GM18499 (cell line): ENCODE data around the gene TMEM213.
"Not testable (repeated sequence)": the region's sequence is repeated elsewhere in the genome, so short reads cannot be mapped to it uniquely, and the experiment has no call there.

Source experiments
- ATAC-seq: cut with Tn5 transposase; IDR thresholded peaks from one replicate; pipeline ENCODE4 v1.9.1; 2021; ENCODE audit warnings: moderate number of reproducible peaks; ENCODE audit not compliant: insufficient read depth, unreplicated experiment

Gene TMEM213

DNA sequence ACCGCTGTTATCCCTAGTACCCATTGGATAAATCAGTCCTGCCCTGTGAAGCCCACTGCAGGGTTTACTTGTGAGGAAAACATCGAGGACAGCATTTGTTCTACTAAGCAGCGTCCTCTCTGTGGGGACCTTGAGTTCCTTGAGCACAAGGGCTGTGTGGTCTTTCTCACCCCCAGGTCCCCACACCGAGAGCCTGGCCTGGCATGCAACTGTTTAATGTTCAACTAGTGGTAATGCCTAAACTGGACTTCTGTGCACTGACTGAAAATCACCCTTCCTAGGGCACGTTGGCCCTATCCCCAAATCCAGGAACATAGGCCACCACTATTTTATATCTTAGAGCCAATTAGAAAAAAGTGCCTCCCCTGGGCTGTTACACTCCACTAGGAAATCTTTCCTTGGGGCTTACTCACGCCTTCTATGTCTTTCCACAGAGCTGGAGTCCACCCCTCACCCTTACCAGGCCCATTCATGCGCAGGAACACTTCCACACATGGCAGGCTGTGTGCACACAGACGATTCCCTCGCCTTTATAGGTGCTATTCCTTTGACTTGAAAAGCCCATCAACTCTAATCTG is 1.7 kb upstream of the TMEM213 start:
- ATAC-seq = no peak

DNA sequence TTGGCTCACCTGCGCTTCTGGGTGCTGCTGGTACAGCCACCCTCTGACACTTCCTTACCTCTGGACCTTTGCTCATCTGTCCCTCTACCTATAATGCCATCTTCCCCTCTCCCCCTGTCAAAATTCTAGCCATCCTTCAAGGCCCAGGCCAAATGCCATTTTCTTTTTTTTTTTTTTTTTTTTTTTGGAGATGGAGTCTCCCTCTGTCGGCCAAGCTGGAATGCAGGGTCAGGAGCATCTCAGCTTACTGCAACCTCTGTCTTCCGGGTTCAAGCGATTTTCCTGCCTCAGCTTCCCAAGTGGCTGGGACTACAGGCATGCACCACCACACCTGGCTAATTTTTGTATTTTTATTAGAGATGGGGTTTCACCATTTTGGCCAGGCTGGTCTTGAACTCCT is 748 bp upstream of the TMEM213 start:
- ATAC-seq = not testable (repeated sequence)

DNA sequence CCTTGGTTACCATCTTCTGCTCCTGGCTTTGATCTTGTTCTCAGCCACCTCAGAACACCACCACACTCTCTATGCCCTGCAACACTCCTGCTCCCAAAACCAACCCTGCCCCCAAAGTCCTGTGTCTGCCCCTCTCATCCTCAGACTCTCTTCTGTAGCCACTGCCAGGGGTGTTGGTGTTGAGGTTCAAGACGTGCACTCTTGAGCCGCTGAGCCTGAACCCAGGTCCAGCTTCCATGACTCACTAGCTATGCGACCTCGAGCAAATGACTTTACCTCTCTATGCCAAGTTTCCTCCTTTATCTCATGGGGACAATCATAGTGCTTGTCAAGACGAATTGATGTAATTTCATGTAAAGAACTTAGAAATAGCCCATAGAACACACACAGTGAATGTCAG is 1.0 kb downstream of the TMEM213 start:
- no peak for ATAC-seq

DNA sequence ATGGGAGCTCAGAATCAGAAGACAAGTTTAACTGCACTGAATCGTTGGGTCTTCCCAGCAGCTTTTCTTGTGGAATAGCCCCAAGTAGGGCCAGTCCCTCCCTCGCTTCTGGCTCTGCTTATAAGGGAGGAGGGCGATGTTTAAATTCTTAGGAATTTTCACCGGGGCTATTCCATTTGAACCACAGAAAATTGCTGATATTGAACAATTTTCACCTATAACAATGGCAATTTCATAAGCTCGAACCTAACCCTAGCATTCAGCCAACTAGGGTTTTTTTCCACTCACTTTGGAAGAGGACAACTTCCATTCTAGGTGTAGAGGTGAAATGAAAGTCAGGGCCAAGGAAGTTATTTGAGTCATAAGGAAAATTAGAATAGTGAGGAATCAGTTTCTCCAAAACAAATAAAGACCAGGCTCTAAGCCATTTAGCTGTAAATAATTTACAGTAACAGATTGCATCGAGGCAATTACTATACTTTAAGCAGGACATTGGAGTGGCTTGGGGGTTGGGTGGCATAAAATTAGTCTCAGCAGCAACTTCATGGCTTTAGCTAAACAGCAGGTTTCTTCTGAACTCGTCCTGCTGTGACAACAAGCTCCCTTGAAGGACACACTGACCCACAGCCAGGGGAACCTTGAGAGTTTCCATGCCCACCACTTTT is 1.7 kb downstream of the TMEM213 start:
- ATAC-seq = no peak

DNA sequence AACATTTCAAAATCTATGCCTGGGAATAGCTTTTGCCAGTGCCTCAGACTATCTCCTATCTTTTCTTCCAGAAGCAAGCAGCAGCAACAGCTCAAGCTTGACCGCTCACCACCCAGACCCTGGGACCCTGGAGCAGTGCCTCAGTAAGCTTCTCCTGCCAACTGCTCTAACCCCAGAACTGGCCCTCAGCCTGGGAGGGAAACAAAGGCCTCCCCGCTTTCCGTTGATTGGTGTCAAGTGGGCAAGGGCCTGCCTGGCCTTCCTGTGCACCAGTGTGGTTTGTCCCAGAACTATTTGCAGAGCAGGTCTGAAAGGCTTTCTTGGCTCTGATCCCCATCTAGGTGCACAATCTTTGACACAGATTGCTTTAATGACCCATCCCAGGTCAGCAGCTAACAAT is 3.5 kb downstream of the TMEM213 start:
- no peak for ATAC-seq

DNA sequence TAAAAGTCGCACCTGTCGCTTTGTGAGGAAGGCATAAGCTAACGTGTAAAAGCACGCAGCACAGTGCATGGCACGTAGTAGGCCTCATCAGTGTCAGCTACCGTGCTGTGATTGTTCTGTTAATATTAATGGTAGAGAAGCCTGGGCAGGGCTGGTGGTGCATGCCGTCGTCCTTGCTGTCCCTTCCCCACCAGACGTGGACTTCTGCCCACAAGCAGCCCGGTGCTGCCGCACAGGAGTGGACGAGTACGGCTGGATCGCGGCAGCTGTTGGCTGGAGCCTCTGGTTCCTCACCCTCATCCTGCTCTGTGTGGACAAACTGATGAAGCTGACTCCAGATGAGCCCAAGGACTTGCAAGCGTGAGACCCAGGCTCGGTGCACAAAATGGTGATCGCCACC is 4.9 kb downstream of the TMEM213 start:
- no peak for ATAC-seq

DNA sequence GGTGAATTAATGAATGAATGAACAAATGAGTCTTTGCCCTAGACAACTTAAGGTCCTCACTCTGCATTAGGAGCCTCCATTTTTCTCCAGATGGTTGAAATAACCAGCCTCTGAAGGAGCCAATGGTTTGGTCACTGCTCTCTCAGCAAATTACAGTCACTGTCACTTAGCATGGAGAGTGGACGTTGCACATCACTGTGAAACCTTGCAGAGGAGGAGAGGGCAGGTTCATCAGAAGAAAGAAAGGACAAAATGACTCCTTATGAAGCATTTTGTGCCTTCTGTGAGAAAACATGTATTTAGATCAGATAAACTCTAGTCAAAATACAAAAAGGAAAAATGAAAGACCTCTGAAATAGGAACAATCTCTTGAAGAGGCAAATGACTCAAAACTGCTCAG is 6.8 kb downstream of the TMEM213 start:
- no peak for ATAC-seq

DNA sequence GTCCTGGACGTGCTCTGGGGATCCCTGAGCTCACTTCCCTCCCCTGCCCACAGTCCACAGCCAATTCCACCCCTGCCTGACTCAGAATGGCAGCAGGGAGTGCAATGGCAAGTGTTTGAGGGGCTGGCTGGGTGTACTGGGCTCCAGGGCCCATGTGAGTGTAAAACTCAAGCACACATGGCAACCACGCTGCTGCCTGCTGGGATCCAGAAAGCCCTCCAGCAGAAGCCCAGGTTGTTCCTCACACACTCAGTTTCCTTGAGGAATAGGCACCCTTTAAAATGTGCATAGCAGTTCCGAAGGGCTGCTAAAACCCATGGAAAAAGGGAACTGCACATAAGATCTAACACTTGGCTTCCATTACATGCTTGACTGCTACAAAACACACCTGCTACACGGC is 11.6 kb downstream of the TMEM213 start:
- no peak for ATAC-seq

DNA sequence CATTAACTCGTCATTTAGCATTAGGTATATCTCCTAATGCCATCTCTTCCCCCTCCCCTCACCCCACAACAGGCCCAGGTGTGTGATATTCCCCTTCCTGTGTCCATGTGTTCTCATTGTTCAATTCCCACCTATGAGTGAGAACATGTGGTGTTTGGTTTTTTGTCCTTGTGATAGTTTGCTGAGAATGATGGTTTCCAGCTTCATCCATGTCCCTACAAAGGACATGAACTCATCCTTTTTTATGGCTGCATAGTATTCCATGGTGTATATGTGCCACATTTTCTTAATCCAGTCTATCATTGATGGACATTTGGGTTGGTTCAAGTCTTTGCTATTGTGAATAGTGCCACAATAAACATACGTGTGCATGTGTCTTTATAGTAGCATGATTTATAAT is 13.5 kb downstream of the TMEM213 start:
- not testable (repeated sequence) for ATAC-seq

DNA sequence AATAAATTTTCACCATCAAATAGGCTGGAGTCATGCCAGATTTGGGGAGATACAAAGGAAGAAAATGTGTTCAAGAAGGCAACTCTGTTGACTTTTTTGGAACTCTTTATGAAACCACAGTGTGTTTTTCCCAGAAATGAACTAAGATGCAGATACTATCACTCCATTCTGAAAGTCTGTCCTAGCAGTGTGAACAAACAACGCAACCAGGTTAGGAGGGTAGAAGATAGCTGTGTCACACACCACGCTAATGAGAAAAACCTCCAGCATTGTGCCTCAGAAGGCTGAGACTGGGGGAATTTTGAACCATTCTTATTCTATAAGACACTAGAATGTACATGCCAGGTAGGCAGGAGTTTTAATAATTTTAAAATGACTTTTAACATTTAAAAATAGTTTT is 16.2 kb downstream of the TMEM213 start:
- no peak for ATAC-seq

DNA sequence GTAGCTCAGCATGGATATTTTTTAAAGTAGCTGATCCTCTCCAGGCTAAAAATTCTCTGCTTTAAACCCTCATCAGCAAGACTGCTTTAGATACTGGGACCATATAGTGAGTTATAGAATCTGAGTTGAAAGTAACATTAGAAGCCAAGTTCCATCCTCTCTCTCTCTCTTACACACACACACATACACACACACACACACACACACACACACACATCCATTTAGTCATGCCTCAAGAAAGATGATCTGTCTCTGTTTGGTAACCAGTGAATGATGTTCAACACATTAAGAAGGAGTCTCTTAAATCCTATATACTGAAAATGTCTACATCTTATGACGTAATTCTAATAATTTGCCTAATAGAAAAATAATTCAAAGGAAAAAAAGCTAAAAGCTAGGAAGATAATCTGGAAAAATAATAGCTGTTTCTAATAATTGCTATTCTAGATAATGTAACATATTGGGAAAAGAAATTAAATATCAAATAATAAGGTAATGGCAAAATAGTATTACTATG is 17.1 kb downstream of the TMEM213 start:
- no peak for ATAC-seq

DNA sequence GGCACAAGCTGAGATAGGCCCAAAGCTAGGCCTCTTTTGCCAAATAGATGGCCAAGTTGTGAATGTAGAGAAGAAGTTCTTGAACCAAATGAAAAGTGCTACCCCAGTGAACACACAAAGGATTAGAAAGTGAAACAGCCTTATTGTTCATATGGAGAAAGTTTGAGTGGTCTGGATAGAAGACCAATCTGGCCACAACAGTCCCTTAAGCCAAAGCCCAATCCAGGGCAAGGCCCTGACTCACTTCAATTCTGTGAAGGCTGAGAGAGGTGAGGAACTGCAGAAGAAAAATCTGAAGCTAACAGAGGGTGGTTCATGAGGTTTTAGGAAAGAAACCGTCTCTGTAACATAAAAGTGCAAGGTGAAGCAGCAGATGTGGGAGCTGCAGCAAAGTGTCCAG is 18.9 kb downstream of the TMEM213 start:
- no peak for ATAC-seq

DNA sequence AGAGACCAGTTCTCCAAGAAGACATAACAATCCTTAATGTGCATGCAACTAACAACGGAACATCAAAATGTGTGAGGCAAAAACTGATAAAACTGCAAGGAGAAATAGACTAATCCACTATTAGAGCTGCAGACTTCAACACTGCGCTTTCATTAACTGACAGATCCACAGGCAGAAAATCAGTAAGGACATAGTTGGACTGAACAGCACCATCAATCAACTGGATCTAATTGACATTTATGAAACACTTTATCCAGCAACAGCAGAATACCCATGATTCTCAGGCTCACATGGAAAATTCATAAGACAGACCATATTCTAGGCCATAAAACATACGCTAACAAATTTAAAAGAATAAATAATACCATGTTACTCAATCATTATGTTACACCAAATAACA is 21.8 kb downstream of the TMEM213 start:
- ATAC-seq = no peak

DNA sequence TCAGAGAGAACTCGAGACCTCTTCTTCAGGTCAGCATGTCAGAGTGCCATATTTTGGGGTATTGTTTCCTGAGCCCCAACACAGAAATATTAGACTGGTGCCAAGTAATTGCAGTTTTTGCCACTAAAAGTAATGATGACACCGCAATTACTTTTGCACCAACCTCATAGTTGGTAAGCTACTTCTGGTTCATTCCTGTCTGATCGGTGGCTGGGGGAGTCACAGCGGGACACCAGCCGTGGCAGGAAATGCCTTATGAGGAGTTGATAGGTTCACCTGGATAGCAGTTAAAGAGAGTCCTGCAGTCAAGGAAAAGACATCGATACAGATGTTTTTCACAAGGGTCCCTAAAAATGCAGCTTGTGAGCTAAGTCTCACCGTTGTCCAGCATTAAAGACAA is 24.1 kb downstream of the TMEM213 start:
- no peak for ATAC-seq

DNA sequence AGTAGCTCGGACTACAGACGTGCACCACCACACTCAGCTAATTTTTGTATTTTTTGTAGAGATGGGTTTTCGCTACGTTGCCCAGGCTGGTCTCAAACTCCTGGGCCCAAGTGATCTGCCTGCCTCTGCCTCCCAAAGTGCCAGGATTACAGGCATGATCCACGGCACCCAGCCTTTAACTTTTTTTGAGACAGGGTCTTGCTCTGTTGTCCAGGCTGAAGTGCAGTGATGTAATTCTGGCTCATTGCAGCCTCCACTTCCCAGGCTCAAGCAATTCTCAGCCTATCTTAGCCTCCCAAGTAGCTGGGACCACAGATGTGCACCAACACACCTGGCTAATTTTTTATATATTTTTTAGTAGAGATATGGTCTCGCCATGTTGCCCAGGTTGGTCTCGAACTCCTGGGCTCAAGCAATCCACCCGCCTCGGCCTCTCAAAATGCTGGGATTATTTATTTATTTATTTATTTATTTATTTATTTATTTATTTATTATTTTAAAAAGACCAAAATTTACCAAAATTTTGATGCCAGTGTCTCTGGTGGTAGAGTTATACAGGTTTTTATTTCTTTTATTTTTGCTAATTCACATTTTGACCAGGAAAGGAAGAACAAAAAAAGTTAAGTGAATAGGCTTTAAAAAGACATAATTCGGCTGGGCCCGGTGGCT is 25.2 kb downstream of the TMEM213 start:
- ATAC-seq = no peak

DNA sequence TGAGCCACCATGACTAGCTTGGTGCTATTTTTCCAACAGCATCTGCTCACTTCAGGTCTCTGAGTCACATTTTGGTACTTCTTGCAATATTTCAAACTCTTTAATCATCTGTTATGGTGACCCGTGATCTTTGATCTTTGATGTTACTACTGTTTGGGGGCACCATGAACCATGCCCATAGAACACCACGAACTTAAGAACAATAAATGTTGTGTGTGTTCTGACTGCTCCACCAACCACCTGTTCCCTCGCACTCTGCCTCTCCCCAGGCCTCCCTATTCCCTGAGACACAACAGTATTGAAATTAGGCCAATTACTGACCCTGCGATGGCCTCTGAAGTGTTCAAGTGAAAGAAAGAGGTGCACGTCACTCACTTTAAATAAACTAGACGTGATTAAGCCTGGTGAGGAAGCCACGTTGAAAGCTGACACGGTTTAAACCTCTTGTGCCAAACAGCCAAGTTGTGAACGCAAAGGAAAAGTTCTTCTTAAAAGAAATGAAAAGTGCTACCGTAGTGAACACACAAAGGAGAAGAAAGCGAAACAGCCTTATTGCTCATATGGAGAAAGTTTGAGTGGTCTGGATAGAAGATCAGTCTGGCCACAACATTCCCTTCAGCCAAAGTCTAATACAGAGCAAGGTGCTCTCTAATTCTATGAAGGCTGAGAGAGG is 27.4 kb downstream of the TMEM213 start:
- no peak for ATAC-seq

DNA sequence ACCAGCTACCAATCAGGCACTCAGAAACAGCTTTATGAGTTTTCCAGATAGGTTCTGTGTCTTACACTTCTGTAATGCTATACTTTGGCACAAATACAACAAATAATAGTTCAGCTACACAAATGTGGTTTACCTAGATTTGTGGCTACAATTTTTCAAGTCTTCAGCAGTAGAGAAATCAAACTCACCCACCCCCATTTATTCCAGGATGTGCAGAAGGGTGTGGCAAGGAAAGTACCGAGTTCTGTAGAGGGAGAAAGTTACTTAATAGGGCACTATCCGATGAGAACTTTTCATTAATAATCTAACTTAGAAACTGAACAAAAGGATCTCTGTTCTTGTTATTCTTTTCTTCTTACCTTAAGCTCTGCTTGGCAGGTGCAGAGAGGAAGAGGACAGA is 30.5 kb downstream of the TMEM213 start:
- ATAC-seq = no peak

DNA sequence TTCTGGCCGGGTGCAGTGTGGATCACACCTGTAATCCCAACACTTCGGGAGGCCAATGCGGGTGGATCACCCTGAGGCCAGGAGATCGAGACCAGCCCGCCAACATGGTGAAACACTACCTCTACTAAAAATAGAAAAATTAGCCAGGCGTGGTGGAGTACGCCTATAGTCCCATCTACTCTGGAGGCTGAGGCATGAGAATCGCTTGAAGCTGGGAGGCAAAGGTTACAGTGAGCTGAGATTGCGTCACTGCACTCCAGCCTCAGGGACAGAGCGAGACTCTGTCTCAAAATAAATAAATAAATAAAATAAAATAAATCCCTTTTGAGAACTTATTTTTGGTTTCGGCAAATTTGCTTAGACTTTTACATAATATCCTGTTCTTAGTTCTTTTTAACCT is 31.5 kb downstream of the TMEM213 start:
- no peak for ATAC-seq

DNA sequence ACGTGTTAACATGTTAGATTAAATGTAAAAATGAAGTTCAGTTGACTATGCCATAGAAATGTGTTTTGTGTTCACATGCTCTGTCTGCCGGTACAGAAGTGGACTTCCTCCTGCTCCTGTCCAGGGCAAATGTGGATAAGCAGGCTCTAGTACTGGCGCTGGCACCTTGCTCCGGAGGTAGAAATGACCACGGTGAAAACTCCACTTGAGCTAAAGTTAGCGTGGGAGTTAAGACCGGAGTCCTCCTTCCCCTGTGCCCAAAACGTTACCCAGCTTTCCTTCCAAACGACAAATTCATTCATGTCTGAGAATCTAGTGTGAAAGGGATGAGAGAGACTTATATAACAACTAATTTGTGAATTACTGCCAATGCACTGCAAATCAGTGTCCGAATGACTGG is 35.2 kb downstream of the TMEM213 start:
- ATAC-seq = no peak

DNA sequence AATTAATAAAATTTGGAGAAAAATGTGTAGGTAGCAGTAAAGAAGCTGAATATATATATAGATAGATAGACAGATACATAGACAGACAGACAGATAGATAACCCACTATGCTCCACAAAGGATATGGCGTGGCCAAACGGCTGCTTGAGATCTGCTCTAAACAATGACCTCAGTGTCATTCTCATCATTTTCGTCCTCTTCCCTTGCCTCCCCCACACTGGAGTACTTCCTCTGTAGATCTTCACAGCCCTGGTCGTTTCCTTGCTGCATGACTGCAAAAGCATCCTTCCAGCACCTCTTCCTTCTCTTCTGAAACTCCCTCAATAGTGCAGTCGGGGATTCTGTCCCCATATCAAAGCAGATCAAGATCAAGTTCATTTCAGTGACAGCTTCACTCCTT is 35.8 kb downstream of the TMEM213 start:
- ATAC-seq = no peak

DNA sequence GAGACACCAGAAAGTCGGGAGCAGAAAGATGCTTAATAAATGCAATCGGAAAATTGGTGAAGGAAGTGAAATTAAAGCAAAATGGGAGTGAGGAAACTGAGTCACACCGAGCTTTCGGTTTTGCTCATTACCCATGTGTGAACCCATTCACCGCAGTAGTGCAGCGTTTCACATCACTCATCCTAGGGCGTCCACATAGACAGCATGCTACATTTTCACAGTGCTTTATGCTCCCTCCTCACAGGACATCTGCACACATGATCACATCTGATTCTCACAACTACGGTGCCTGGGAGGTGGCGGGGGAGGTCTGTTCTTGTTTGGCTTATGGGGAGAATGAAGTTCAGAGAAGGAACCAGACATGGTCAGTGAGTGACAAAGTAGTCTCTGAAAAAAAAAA is 36.8 kb downstream of the TMEM213 start:
- no peak for ATAC-seq
